HG03575 (cell line): ENCODE measurements around the gene MBP.
"Not testable (repeated sequence)": the region's sequence is repeated elsewhere in the genome, so short reads cannot be mapped to it uniquely, and the experiment has no call there.

Source experiments
- ATAC-seq: cut with Tn5 transposase; IDR thresholded peaks from one replicate; pipeline ENCODE4 v1.9.1; 2021; ENCODE audit not compliant: unreplicated experiment, insufficient number of reproducible peaks, low FRiP score; ENCODE audit errors: extremely low read depth

The MBP gene

GRCh38 chr18:76957384-76958355 is 174.9 kb downstream of the MBP start:
- no peak for ATAC-seq

- no peak for ATAC-seq
Observed at GRCh38 chr18:76956648-76957047, 175.9 kb downstream of the MBP start.

GRCh38 chr18:76955524-76956170 is 176.9 kb downstream of the MBP start:
- no peak for ATAC-seq

GRCh38 chr18:76953583-76954233 is 178.9 kb downstream of the MBP start:
- ATAC-seq = no peak

- ATAC-seq = no peak
Observed at GRCh38 chr18:76953156-76953555, 179.4 kb downstream of the MBP start.

GRCh38 chr18:76952747-76953146 is 179.8 kb downstream of the MBP start:
- ATAC-seq = no peak

GRCh38 chr18:76951456-76952247 is 180.9 kb downstream of the MBP start:
- no peak for ATAC-seq

- ATAC-seq = no peak
Observed at GRCh38 chr18:76948345-76948744, 184.2 kb downstream of the MBP start.

- not testable (repeated sequence) for ATAC-seq
Observed at GRCh38 chr18:76944346-76944745, 188.2 kb downstream of the MBP start.

GRCh38 chr18:76943542-76944339 is 188.8 kb downstream of the MBP start:
- ATAC-seq = no peak

- no peak for ATAC-seq
Observed at GRCh38 chr18:76941284-76941683, 191.3 kb downstream of the MBP start.

- no peak for ATAC-seq
Observed at GRCh38 chr18:76938619-76939018, 194.0 kb downstream of the MBP start.

- no peak for ATAC-seq
Observed at GRCh38 chr18:76937597-76937996, 195.0 kb downstream of the MBP start.

GRCh38 chr18:76936877-76937276 is 195.7 kb downstream of the MBP start:
- no peak for ATAC-seq

- ATAC-seq = no peak
Observed at GRCh38 chr18:76935722-76936337, 196.8 kb downstream of the MBP start.

- no peak for ATAC-seq
Observed at GRCh38 chr18:76932026-76932819, 200.4 kb downstream of the MBP start.

GRCh38 chr18:76931171-76931570 is 201.4 kb downstream of the MBP start:
- ATAC-seq = no peak
